GM19463 (cell line): ENCODE measurements around the gene MEX3D.
"Not testable (repeated sequence)": the region's sequence is repeated elsewhere in the genome, so short reads cannot be mapped to it uniquely, and the experiment has no call there.

ENCODE experiments used
- ATAC-seq: cut with Tn5 transposase; IDR thresholded peaks from one replicate; pipeline ENCODE4 v1.9.1; 2021; ENCODE audit warnings: mild to moderate bottlenecking, moderate library complexity; ENCODE audit not compliant: unreplicated experiment

Gene MEX3D

GRCh38 chr19:1522061-1522460 lies 46.1 kb downstream of the MEX3D start:
- ATAC-seq: no peak

GRCh38 chr19:1521636-1522035 lies 46.5 kb downstream of the MEX3D start:
- ATAC-seq: no peak

- no peak for ATAC-seq
These were observed 47.8 kb downstream of the MEX3D start for GRCh38 chr19:1520203-1520780.

GRCh38 chr19:1519802-1520201 lies 48.3 kb downstream of the MEX3D start:
- not testable (repeated sequence) for ATAC-seq

GRCh38 chr19:1518471-1518870 lies 49.7 kb downstream of the MEX3D start:
- no peak for ATAC-seq

- no peak for ATAC-seq
These were observed 51.8 kb downstream of the MEX3D start for GRCh38 chr19:1516395-1516753.

GRCh38 chr19:1514986-1515721 lies 53.0 kb downstream of the MEX3D start:
- no peak for ATAC-seq

DNA sequence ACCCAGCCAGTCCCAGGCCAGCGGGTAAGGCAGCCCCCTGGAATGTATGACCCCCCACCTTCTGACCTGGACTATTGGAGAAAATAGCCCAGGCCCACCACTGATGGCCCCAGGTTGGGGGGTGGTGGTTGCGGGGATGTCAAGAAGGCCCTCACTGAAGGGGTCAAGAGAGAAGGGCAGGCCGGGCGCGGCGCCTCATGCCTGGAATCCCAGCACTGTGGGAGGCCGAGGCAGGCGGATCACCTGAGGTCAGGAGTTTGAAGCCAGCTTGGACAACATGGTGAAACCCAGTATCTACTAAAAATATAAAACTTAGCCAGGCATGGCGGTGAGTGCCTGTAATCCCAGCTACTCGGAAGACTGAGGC lies 53.8 kb downstream of the MEX3D start:
- no peak for ATAC-seq

- no peak for ATAC-seq
These were observed 54.4 kb downstream of the MEX3D start for GRCh38 chr19:1513499-1514294.

DNA sequence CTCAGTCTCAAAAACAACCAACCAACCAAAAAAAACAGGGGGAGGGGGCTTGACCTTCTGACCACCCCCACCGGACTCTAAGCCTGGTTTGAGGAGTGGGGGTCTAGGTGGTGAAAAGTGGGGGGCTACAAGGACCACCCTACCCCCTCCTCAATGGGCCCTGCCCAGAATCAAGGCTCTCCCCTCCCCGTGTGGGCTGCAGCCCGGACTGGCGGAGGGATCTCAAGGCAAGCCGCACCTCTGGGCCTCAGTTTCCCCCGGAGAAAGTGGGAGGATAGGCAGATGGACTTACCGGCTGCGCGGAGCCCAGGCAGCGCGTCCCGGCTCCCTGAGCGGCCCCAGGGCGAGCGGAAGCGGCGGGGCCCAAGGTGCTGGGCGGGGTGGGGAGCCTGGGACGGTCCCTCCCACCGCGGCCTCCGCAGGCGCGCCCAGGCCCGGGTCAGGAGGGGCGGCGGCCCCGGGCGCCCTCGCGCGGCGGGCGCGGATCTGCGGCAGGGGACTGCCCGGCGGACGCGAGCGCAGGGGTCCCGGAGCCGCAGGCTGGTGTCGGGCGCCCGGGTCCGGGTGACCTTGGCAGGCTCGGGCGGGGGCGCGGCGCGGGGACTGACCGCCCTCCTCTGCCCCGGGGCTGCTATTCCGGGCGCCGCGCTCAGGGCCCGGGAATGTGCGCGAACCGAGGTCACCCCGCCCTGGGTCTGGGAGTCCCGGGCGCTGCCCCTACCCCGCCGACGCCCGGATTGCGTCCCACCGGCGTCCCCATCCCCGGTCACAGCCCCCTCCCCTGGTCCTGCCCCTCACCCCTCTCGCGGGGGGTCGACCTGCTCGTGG lies 55.2 kb downstream of the MEX3D start, which contains the start of gene ADAMTSL5:
Gene ADAMTSL5, minus strand, starts transcription at position 349 of the 828 bp plus-strand sequence. CDS start 2,076 bp downstream, outside the sequence.
- no peak for ATAC-seq

GRCh38 chr19:1511318-1512317 lies 56.5 kb downstream of the MEX3D start:
- no peak for ATAC-seq

DNA sequence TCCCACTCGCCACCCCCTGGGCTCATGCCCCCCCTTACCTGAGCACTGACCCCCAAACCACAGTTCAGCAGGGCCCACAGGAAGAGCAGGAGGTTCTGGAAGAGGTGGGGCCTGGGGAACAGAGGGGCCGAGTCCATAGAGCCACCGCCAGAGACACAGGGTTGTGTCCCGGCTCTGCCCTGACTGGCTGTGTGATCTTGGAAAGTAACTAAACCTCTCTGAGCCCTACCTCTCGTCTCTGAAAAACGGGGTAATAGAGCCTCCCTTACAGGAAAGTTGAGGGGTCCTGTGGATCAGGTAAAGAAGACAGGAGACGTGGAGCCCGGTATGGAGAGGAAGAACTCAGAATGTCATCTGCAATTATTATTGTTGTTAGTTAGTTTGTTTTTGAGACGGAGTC lies 57.3 kb downstream of the MEX3D start:
- ATAC-seq: no peak

DNA sequence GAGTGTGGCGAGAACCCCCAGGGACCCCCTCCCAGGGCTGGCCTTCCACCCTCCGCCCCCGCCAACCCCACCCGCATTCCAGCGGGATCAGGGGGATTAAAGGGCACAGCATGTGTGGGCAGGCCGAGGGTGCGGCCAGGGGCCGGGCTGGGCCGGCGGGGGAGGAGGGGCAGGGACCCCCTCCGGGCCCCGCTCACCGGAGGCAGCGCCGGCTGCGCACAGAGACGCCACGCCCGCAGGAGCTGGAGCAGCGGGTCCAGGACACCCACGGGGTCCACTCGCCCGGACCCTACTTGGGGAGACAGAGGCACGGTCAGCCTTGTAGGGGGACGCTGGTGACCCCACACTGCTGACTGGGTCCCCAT lies 57.7 kb downstream of the MEX3D start:
- no peak for ATAC-seq

- no peak for ATAC-seq
These were observed 58.3 kb downstream of the MEX3D start for GRCh38 chr19:1509602-1510441.

DNA sequence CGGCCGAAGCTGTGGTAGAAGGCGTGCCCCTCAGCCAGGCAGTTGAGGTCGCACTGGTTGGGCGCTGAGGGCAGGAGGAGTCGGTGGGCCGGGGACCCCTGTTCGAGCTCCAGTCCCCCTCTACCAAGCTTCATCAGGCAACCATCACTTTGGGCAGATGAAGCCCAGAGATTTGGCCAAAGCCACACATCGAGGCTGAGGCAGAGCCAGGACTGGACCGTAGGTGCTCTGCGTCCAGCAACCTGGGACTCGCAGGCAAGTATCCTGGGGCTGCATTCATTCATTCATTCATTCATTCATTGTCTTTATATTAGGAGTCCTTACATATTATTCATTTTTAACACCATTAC lies 59.6 kb downstream of the MEX3D start:
- ATAC-seq: no peak

- ATAC-seq: peak; percentile 60
These were observed 60.2 kb downstream of the MEX3D start for GRCh38 chr19:1507763-1508506.

- ATAC-seq: no peak
These were observed 60.9 kb downstream of the MEX3D start for GRCh38 chr19:1507192-1507660.
